ENCODE data around the gene MBL2. TPM values are rescaled to one million over a fixed set of nuclear protein-coding genes. Genes with fewer than 3 reads are reported as not detected.

The MBL2 gene
- total RNA-seq, 1 donor from 2014 or later = not detected

DNA sequence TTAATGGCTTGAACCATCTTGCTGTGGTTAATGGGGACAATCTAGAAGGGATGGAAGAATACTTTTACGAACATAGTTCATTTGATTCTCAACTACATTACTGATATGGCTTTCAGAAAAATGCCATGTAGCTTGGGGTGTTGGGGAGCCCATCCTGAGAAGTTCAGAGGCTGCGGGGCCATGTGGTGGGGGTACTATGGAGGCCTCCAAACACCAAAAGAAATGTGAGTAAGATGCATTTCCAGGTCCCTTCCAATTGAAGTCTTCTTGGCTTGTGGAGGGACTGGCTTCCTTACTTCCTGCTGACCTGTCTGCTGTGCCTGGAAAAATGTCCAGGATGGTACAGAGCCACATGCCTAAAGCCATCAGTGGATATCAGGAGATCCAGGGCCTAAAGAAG, 1.6 kb upstream of the MBL2 start:
- DNase-seq (ENCODE audit: low spot score) = peak; percentile 71

GRCh38 chr10:52771534-52772445, 794 bp downstream of the MBL2 start:
- no peak for DNase-seq (ENCODE audit: low spot score)

DNA sequence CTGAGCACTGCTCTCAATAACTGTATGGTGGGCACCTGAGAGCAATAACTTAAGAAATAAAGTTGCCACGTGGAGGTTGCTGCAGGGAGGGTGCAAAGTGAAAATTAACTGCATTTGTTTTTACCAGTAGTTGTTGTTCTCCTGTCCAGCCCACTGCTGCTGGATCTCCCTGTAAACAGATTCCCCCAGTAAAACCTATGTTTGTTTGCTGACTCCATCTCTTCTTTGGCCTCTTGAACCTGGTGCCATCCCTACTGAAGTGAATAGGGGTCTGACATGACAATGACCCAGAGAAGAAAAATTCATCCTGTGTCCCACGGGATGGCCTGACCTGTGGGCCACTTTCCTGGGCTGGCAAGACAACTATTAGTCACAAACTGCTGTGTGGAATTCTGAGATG, 1.7 kb downstream of the MBL2 start:
- no peak for DNase-seq (ENCODE audit: low spot score)

DNA sequence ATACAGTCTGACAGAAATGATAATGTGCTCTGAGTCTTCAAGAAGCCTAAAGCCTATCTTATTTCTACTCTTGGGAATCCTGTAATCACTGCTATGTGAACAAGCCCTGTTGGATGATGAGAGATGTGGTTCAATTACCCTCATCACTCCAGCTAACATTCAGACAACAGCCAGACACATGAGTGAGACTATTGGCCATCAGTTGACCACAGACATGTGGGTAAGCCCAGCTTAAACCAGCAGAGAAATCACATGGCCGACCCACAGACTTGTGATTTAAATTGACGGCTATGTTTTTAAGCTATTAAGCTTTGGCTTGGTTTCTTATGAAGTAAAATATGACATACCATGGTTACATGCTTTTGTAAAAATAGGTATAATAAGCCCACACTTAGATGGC, 2.6 kb downstream of the MBL2 start:
- no peak for DNase-seq (ENCODE audit: low spot score)

- DNase-seq (ENCODE audit: low spot score) = no peak
Measured at GRCh38 chr10:52768001-52768532, 4.5 kb downstream of the MBL2 start.

GRCh38 chr10:52762088-52762487, 10.5 kb downstream of the MBL2 start:
- peak; percentile 53 for DNase-seq (ENCODE audit: low spot score)

DNA sequence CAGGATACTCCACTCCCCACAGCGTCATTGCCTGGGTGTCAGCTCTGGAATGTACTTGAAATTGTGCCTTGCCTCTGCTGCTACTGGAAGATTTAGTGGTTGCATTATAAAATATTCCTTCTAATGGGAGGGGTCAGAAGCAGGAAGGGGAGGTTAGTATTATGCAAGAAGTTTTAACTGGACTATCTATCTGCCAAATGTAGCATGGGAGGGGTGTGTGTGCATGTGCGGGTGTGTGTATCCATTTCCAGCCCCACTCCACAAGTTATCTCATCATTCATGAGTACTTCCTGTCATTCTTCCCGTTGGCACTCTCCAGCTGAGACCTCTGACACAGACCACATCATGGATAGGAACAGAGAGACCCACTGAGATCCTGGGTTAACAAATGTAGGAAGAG, 13.4 kb downstream of the MBL2 start:
- DNase-seq (ENCODE audit: low spot score) = no peak

- no peak for DNase-seq (ENCODE audit: low spot score)
Measured at GRCh38 chr10:52758406-52758805, 14.2 kb downstream of the MBL2 start.

DNA sequence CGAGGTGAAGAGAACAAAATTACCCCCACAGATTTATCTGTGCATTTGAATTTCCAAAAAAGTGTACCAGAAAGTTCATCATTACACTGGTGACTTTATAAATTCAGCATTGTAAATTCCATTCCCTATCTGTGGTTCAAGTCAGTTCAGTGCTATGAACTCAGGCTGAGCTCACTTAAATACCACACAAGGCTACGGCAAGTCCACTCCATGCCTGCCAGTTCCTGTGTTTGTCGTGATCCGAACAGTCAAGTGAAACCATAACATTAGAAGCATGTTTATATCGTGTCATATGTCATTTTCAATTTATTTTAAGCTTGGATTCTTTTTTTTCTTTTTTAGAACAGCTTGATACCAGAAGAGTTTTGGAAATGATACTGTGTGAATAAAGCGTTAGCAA, 14.8 kb downstream of the MBL2 start:
- no peak for DNase-seq (ENCODE audit: low spot score)

- no peak for DNase-seq (ENCODE audit: low spot score)
Measured at GRCh38 chr10:52756966-52757365, 15.6 kb downstream of the MBL2 start.

DNA sequence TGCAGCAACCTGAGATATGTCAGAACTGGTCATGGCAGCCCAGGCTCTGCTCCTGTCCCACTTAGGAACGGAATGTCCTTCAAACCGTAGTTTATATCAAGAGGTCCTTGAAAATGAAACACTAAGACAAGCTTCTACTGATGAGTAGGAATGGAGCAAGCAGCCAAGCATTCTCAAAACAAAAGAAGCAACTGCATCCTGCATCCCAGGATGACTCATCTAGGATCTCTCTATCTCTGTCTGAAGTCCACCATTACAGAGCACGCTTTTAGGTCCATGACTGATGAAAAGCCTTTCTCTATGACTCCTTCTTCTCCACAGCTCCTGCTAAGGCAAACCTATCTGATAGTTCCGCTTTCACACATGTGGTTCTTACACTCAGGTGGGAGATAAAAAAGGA, 16.3 kb downstream of the MBL2 start:
- DNase-seq (ENCODE audit: low spot score) = peak; percentile 43

DNA sequence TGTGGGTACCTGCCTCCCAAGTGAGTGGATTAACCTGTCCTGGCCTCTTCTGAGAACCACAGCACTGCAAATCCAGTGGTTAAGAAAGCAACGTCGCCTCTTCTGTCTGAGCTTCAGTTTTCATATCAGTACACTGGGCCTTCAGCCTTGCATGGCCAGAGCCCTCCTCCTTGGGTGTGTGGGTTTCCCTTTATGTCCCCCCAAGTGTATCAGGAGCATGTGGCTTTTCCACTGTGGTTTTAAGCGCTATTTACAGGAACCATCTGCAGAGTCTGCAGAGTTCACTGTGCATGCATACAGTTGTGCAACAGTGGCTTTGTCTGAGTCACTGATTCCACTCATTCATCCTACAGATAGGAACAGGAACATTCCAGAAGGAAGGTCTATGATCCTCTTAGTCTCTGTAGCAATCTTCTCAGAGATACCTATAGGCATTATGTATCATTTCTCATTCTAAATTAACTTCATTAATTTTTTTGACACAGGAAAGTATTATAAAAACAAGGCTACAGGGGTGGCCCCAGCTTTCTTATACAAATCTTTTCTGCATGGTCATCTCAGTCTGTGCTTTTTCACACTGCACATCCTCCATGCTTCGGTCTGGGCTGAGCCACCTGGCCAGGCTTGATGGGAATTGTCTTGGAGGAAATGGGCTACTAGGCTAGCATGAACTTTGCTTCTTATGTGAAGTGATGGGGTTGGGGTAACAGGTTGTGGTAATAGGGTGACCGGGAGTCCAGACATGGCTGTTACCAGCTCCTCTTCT, 17.1 kb downstream of the MBL2 start:
- no peak for DNase-seq (ENCODE audit: low spot score)

DNA sequence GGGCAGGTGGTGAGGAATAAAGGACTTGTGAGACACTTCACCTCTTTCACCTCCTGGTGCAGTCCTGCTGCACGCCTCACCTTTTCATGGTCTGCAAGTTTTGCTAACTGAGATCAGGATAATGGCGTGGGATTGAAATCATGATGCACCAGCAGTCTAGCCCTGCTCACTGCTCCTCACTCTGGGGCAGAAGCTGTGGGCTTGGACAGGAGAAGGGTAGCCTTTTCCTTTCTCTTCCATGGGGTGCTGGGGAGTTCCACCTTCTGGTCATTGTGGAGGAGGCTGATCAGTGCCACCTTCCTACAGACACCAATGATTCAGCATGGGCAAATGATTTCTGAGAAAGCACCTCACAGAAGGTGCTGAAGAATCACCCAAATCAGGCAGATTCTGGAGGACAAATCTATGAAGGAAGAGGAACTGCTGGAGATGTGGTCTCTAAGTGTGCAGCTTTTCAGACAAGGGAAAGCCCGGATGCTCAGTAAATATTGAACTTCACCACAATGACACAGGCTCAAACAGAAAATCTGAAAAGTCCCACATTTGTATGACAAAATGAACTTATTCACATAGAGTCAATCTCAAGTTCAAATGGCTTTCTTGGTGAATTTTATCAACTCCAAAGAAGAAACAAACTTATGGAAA, 19.7 kb downstream of the MBL2 start:
- peak; percentile 47 for DNase-seq (ENCODE audit: low spot score)

DNA sequence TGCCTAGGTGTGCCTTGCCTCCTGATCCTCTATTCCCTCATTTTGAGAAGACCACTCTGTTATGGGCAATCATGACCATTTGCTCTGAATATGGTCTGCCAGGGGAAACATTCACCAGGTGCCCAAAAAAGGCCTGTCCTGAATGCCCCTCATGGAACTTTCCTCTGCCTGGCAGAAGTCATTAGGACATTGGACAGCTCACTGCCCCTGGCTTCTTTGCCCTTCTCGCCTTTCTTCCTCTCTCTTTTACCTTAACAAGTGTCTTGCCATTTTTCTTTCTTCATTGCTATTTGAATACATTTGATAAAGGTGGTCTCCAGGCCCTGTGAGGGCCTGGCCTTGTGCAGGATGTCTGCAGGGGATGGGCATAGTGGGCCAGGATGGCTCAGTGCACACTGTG, 20.3 kb downstream of the MBL2 start:
- peak; percentile 43 for DNase-seq (ENCODE audit: low spot score)

DNA sequence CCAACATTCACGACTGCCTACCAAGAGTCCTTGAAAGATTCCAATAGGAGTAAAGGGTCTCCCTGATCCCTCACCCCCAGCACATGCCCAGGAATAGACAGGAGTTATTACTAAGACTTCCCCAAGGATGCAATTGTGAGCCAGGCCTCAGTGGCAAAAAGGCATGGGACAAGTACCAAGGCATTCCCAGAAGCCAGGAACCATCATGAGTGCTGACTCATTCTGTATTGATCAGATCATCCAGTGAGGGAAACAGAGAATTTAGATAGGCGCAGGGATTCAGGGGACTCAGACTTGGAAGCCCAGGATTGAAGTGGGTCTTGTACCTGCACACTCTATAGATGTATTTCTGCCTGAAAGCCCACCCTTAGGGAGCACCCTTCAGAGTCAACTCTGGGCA, 21.2 kb downstream of the MBL2 start:
- no peak for DNase-seq (ENCODE audit: low spot score)

GRCh38 chr10:52750629-52751028, 22.0 kb downstream of the MBL2 start:
- DNase-seq (ENCODE audit: low spot score) = no peak

DNA sequence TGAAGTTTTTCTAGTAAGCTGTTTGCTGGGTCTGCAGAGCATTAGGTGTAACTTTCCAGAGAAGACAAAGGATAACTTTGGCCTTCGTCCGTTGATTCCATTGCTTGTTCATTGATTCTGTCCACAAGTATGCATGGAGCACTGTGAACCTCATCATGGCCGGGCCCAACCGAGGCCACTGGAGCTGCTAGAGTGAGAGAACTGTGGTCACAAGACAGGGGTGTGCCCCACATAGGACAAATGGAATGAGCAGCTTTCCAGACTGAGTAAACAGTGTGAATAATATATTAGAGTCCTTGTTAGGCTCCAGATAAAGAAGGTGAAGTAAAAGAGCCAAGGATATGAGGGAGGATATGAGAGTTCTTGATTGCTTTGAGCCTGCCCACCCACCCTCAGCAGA, 24.9 kb downstream of the MBL2 start:
- peak; percentile 73 for DNase-seq (ENCODE audit: low spot score)

DNA sequence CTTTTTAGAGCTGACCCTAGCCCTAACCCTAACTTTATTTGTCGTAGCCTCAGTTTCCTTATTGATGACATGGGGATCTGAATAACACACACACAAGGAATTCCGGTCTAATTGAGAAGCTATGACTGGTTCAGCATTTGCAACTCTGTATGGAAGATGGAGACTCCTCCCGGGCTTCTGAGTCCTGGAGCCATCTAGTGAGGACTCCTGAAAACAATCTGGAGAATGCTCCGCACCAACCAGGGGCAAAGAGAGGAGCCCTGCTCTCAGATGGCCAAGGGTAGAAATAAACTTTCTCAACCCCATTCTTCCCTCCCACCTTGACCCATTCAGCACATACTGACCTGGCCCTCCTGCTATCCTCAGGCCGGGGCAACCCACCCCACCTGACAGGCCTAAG, 26.4 kb downstream of the MBL2 start:
- peak; percentile 53 for DNase-seq (ENCODE audit: low spot score)

DNA sequence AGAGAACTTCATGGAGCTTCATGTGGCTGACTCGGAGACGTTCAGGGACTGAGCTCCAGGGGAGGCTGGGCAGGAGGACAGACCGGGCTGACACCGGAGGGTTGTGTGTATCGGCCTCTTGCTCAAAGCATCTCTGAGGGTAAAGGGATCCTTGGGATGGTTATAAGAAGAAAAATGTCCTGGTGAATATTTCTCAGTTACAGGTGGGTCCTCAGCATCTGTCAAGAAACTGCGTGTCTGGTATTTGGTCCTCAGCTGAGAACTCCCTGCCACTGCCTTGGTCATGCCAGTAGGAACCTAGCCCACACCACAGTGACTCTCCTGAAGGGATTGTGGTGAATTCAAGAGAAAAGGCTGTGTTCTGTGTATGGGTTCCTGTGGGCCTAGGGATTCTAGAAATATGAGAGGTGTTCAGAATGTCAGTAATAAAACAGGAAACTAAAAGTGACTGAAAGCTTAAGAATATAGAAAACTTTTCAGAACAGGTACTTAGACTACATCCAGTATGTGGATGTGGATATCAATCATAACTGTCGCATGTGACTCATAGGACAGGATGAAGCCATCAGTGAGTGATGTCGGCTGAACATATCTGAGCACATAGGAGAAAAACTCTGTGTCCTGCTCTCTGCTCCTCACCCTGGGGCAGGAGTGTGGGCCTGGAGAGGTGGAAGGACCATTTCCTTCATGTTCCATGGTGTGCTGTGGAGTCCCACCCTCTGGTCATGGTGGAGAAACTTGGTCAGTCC, 28.4 kb downstream of the MBL2 start:
- DNase-seq (ENCODE audit: low spot score) = no peak

DNA sequence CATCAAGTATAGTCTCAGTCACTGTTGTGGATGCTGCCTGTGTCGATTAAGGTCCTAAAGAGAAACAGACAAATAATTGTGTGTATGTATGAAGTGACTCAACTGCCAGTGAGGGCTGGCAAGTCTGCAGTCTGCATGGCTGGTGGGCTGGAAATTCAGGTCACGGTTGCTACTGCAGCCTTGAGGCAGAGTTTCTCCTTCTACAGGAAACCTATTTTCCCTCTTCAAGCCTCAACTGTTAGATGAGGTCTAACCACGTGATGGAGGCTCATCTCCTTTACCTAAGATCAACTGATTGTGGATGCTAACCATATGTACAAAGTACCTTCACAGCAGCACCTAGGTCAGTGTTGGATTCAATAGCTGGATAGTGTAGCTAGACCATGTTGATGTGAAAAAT, 29.9 kb downstream of the MBL2 start:
- no peak for DNase-seq (ENCODE audit: low spot score)

GRCh38 chr10:52741851-52742250, 30.7 kb downstream of the MBL2 start:
- no peak for DNase-seq (ENCODE audit: low spot score)
